H9 (cell line): ENCODE results near the gene MYOM3. TPM values are rescaled to one million over a fixed set of nuclear protein-coding genes. Genes with fewer than 3 reads are reported as not detected.

ENCODE experiments used
- DNase-seq: peaks from one replicate; pipeline ENCODE4 v3.0.0-alpha.2; 2017
- H2AFZ ChIP-seq: one replicate; pipeline ENCODE4 v1.6.1; 2013; ENCODE audit warnings: mild to moderate bottlenecking, low read length, control low read depth, moderate library complexity
- H2AK5ac ChIP-seq: 2 replicates; pipeline ENCODE4 v1.6.1; 2013; ENCODE audit warnings: low read length, control low read depth, mixed read lengths; ENCODE audit not compliant: insufficient read length
- H2BK120ac ChIP-seq: one replicate; pipeline ENCODE4 v1.6.1; 2013; ENCODE audit warnings: low read depth, mild to moderate bottlenecking, low read length, control low read depth, inconsistent platforms; ENCODE audit not compliant: poor library complexity, severe bottlenecking
- H2BK12ac ChIP-seq: 2 replicates; pipeline ENCODE4 v1.6.1; 2013; ENCODE audit warnings: low read length, control low read depth, mixed read lengths, low read depth; ENCODE audit not compliant: insufficient read length
- H2BK15ac ChIP-seq: 2 replicates; pipeline ENCODE4 v1.6.1; 2013; ENCODE audit warnings: low read depth, low read length, control low read depth
- H2BK20ac ChIP-seq: one replicate; pipeline ENCODE4 v1.6.1; 2013; ENCODE audit warnings: low read depth, mild to moderate bottlenecking, low read length, control low read depth, inconsistent platforms; ENCODE audit not compliant: poor library complexity, severe bottlenecking
- H2BK5ac ChIP-seq: 2 replicates; pipeline ENCODE4 v1.6.1; 2013; ENCODE audit warnings: low read length, control low read depth, mixed read lengths; ENCODE audit not compliant: insufficient read length
- H3K14ac ChIP-seq: 2 replicates; pipeline ENCODE4 v1.6.1; 2013; ENCODE audit warnings: low read length, control low read depth; ENCODE audit not compliant: insufficient read depth
- H3K18ac ChIP-seq: 2 replicates; pipeline ENCODE4 v1.6.1; 2013; ENCODE audit warnings: low read depth, mild to moderate bottlenecking, mixed read lengths, low read length, control low read depth; ENCODE audit not compliant: insufficient read length
- H3K23ac ChIP-seq: 2 replicates; pipeline ENCODE4 v1.6.1; 2013; ENCODE audit warnings: low read length, control low read depth, mixed read lengths, low read depth; ENCODE audit not compliant: insufficient read length
- H3K23me2 ChIP-seq: 2 replicates; pipeline ENCODE4 v1.6.1; 2013; ENCODE audit warnings: low read depth, mild to moderate bottlenecking, mixed read lengths, low read length, control low read depth; ENCODE audit not compliant: insufficient read length, poor library complexity, severe bottlenecking
- H3K27ac ChIP-seq: 2 replicates; pipeline ENCODE4 v1.5.1; 2013; ENCODE audit warnings: low read length, control low read depth, mixed read lengths, low read depth; ENCODE audit not compliant: insufficient read length
- H3K27me3 ChIP-seq: 2 replicates; pipeline ENCODE4 v1.6.1; 2013; ENCODE audit warnings: low read length, control low read depth, inconsistent platforms; ENCODE audit not compliant: insufficient read depth
- H3K4ac ChIP-seq: 2 replicates; pipeline ENCODE4 v1.6.1; 2013; ENCODE audit warnings: low read depth, mild to moderate bottlenecking, control low read depth, inconsistent platforms, low read length, moderate library complexity
- H3K4me1 ChIP-seq: 2 replicates; pipeline ENCODE4 v1.6.1; 2013; ENCODE audit warnings: low read length, control low read depth, inconsistent platforms; ENCODE audit not compliant: insufficient read depth
- H3K4me2 ChIP-seq: 2 replicates; pipeline ENCODE4 v1.6.1; 2013; ENCODE audit warnings: low read length, control low read depth, mixed read lengths; ENCODE audit not compliant: insufficient read length, insufficient read depth
- H3K56ac ChIP-seq: 2 replicates; pipeline ENCODE4 v1.6.1; 2013; ENCODE audit warnings: low read depth, mild to moderate bottlenecking, mixed read lengths, low read length, control low read depth; ENCODE audit not compliant: insufficient read length
- H3K79me1 ChIP-seq: 2 replicates; pipeline ENCODE4 v1.6.1; 2013; ENCODE audit warnings: low read depth, mild to moderate bottlenecking, moderate library complexity, low read length, control low read depth, inconsistent platforms; ENCODE audit not compliant: insufficient read depth, poor library complexity, severe bottlenecking
- H3K79me2 ChIP-seq: 2 replicates; pipeline ENCODE4 v1.6.1; 2013; ENCODE audit warnings: low read length, control low read depth, inconsistent platforms; ENCODE audit not compliant: insufficient read depth
- H3K9ac ChIP-seq: 2 replicates; pipeline ENCODE4 v1.6.1; 2013; ENCODE audit warnings: low read length, control low read depth, mixed read lengths; ENCODE audit not compliant: insufficient read length; ENCODE audit errors: extremely low read depth
- H3K9me3 ChIP-seq: one replicate; pipeline ENCODE4 v1.6.1; 2013; ENCODE audit warnings: low read depth, low read length, inconsistent platforms; ENCODE audit not compliant: control insufficient read depth
- H3T11ph ChIP-seq: one replicate; pipeline ENCODE4 v1.6.1; 2013; ENCODE audit warnings: mild to moderate bottlenecking, low read length, control low read depth, inconsistent platforms
- H4K20me1 ChIP-seq: one replicate; pipeline ENCODE4 v1.6.1; 2013; ENCODE audit not compliant: control insufficient read depth, insufficient read length, insufficient read depth
- H4K5ac ChIP-seq: 2 replicates; pipeline ENCODE4 v1.6.1; 2013; ENCODE audit warnings: low read depth, mild to moderate bottlenecking, mixed read lengths, low read length, control low read depth; ENCODE audit not compliant: insufficient read length
- H4K8ac ChIP-seq: replicated peaks from 2 replicates; pipeline ENCODE4 v1.6.1; 2013; ENCODE audit warnings: low read length, control low read depth, mixed read lengths, low read depth; ENCODE audit not compliant: insufficient read length
- H4K91ac ChIP-seq: 2 replicates; pipeline ENCODE4 v1.6.1; 2013; ENCODE audit warnings: low read depth, mild to moderate bottlenecking, moderate library complexity, mixed read lengths, low read length, control low read depth; ENCODE audit not compliant: insufficient read length
- H3K27ac Mint-ChIP-seq, 3 experiments: 2 replicates in 2 of 3; 3 replicates in 1 of 3; pipeline ENCODE4 v1.8.0; 2020 to 2021; ENCODE audit warnings: mixed read lengths in 3 of 3, mild to moderate bottlenecking in 1 of 3, moderate library complexity in 1 of 3
- H3K27me3 Mint-ChIP-seq: 2 replicates; pipeline ENCODE4 v1.8.0; 2021; ENCODE audit warnings: low read depth, mild to moderate bottlenecking, moderate library complexity, mixed read lengths
- H3K36me3 Mint-ChIP-seq, 3 experiments: 2 replicates in 2 of 3; 3 replicates in 1 of 3; pipeline ENCODE4 v1.8.0; 2020 to 2021; ENCODE audit warnings: low read depth in 3 of 3, mixed read lengths in 3 of 3; ENCODE audit not compliant: insufficient read depth in 1 of 3
- H3K4me1 Mint-ChIP-seq, 2 experiments: 2 replicates each; pipeline ENCODE4 v1.8.0; 2020; ENCODE audit warnings: mixed read lengths in 2 of 2
- H3K4me3 Mint-ChIP-seq, 2 experiments: 2 replicates in 1 of 2; 3 replicates in 1 of 2; pipeline ENCODE4 v1.8.0; 2020 to 2021; ENCODE audit warnings: mild to moderate bottlenecking in 2 of 2, mixed read lengths in 2 of 2, moderate library complexity in 1 of 2
- H3K9me3 Mint-ChIP-seq, 2 experiments: 2 replicates in 1 of 2; 3 replicates in 1 of 2; pipeline ENCODE4 v1.8.0; 2020; ENCODE audit warnings: mild to moderate bottlenecking in 2 of 2, mixed read lengths in 2 of 2, moderate library complexity in 1 of 2
- CTCF ChIP-seq: fragments of 200-600 bp; sonication (generic); conservative IDR thresholded peaks from 3 replicates; pipeline ENCODE4 v1.8.0; 2021; ENCODE audit warnings: antibody characterized with exemption, mild to moderate bottlenecking
- WGBS: extraction: QIAGEN DNeasy Blood & Tissue Kit; methylation state at CpG from one replicate; pipeline ENCODE4 v1.1.7; 2013; ENCODE audit warnings: missing lambda C conversion rate, low lambda C conversion rate, mixed read lengths; ENCODE audit not compliant: insufficient read length; ENCODE audit errors: extremely low coverage; 5-methylcytosine and 5-hydroxymethylcytosine counted together
- total RNA-seq: library from RNA; stranded (reverse); gene quantifications from 2 replicates; pipeline ENCODE4 v1.2.1, GENCODE V29; 2021

MYOM3 gene
- total RNA-seq, 1 experiment from 2014 or later = 0.11 TPM

GRCh38 chr1:24094554-24094953 is 17.4 kb downstream of the MYOM3 start:
- H3K4ac ChIP-seq = no peak overlapping the region
- WGBS = no CpG with 5 or more reads among the region's 5 CpGs
- no peaks in the 10 kb centered on the region for H3K4me1 ChIP-seq
- H3K9me3 ChIP-seq = no peaks in the 10 kb centered on the region
- H2BK15ac ChIP-seq = no peak overlapping the region
- no peak overlapping the region for H4K5ac ChIP-seq
- no peak overlapping the region for H2BK5ac ChIP-seq
- H3K9ac ChIP-seq = no peak overlapping the region
- no peak overlapping the region for H3K27ac ChIP-seq
- Mint-ChIP-seq H3K4me3 (peak overlapping the region in 1 of 2 experiments; percentile 48; a peak in 1 of 5 replicates), H3K4me1 (peaks cover 14 to 29% of the 10 kb centered on the region in 2 experiments), H3K27ac (peak overlapping the region in 2 of 3 experiments; percentile 53 to 69; a peak in 2 of 7 replicates), H3K27me3 (no peaks in the 10 kb centered on the region; the same call in none of the 2 replicates), H3K36me3 (no peaks in the 10 kb centered on the region), H3K9me3 (no peaks in the 10 kb centered on the region)
- H3K56ac ChIP-seq = no peak overlapping the region
- H4K8ac ChIP-seq = no peak overlapping the region
- H3K18ac ChIP-seq = no peak overlapping the region
- DNase-seq = no peak
- no peak overlapping the region for H2BK12ac ChIP-seq
- H2BK20ac ChIP-seq = no peak overlapping the region
- no peaks in the 10 kb centered on the region for H3K23me2 ChIP-seq
- H4K20me1 ChIP-seq = no peaks in the 10 kb centered on the region
- H3K14ac ChIP-seq = no peak overlapping the region
- H3K79me1 ChIP-seq = no peaks in the 10 kb centered on the region
- no peak overlapping the region for H2AK5ac ChIP-seq
- no peaks in the 10 kb centered on the region for H3K79me2 ChIP-seq
- no peak overlapping the region for H4K91ac ChIP-seq
- no peak overlapping the region for H3T11ph ChIP-seq
- no peak overlapping the region for H2AFZ ChIP-seq
- peak; percentile 53 for TF ChIP-seq CTCF
- H3K4me2 ChIP-seq = no peak overlapping the region
- H3K27me3 ChIP-seq = no peaks in the 10 kb centered on the region
- H3K23ac ChIP-seq = no peak overlapping the region
- H2BK120ac ChIP-seq = no peak overlapping the region
